ENCODE data around the gene CEP19.
A peak's percentile ranks its signal among the peaks of the same experiment; 100 is the strongest.

CEP19 gene

DNA sequence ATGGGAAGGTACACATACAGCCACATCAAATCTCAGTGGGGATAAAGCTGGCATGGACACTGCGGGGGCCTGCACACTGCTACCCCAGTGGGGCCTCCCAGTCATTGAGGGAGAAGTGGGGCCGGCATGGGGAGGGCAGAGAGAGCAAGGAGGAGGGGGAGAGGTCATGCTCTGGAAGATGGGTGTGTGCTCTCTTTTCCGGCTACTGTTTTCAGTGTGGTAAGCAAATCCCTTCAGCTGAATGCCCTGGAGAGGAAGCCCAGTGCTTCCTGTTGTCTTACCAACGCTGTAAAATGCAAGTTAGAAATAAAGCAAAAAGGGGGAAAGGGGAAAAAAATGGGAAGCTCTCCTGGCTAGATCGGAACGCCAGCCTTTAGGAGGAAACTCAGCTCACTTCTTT lies 41.7 kb downstream of the CEP19 start:
- TF ChIP-seq CTCF (IDR thresholded peaks at IDR 0.05; ENCODE audit: low read depth, low read length) = no peak

GRCh38 chr3:196667056-196667825 lies 44.8 kb downstream of the CEP19 start:
- no peak for TF ChIP-seq CTCF (IDR thresholded peaks at IDR 0.05; ENCODE audit: low read depth, low read length)
- H3K36me3 ChIP-seq = no peaks in the 10 kb centered on the region
- H3K4me3 ChIP-seq (ENCODE audit: low read depth, low read length) = no peak overlapping the region
- no peaks in the 10 kb centered on the region for H3K9me3 ChIP-seq
- H3K4me1 ChIP-seq = peaks cover 10% of the 10 kb centered on the region
- H3K27me3 ChIP-seq = no peaks in the 10 kb centered on the region
- no peak for DNase-seq

More for the DNA sequence above, 41.7 kb downstream of the CEP19 start:
- H3K4me1 ChIP-seq = no peaks in the 10 kb centered on the region; the same call in 1 of the 2 replicates
- H3K27me3 ChIP-seq = no peaks in the 10 kb centered on the region
- no peak overlapping the region for H3K4me3 ChIP-seq (ENCODE audit: low read depth, low read length)
- DNase-seq = no peak
- H3K36me3 ChIP-seq = no peaks in the 10 kb centered on the region
- no peaks in the 10 kb centered on the region for H3K9me3 ChIP-seq

GRCh38 chr3:196666001-196666867 lies 45.8 kb downstream of the CEP19 start:
- no peak overlapping the region for H3K4me3 ChIP-seq (ENCODE audit: low read depth, low read length)
- peak; percentile 58 for DNase-seq

GRCh38 chr3:196662711-196663571 lies 49.1 kb downstream of the CEP19 start:
- H3K36me3 ChIP-seq = no peaks in the 10 kb centered on the region

More at GRCh38 chr3:196666001-196666867, 45.8 kb downstream of the CEP19 start:
- Histone ChIP-seq H3K4me1 (peaks cover 10% of the 10 kb centered on the region), H3K27me3 (no peaks in the 10 kb centered on the region), H3K9me3 (no peaks in the 10 kb centered on the region), H3K36me3 (no peaks in the 10 kb centered on the region)
- TF ChIP-seq CTCF (IDR thresholded peaks at IDR 0.05; ENCODE audit: low read depth, low read length) = no peak

DNA sequence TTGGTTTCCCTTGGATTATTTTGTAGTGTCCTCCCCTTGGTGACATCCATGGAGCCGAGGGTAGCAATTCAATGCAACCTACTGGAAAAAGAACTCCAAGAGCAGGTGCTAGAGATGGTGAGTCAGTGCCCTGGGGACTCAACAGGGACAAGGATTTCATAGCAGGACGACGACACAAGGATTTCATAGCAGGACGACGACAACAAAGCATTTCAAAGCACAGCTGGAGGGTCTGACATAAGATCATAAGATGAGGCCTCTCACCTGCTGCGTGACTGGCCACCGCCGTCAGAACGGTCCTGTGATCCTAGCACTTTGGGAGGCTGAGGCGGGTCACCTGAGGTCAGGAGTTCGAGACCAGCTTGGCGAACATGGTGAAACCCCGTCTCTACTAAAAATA lies 50.0 kb downstream of the CEP19 start:
- peaks cover 12% of the 10 kb centered on the region for H3K4me1 ChIP-seq
- peak; percentile 35 for DNase-seq
- no peaks in the 10 kb centered on the region for H3K27me3 ChIP-seq
- no peak overlapping the region for H3K4me3 ChIP-seq (ENCODE audit: low read depth, low read length)
- H3K36me3 ChIP-seq = no peaks in the 10 kb centered on the region
- TF ChIP-seq CTCF (IDR thresholded peaks at IDR 0.05; ENCODE audit: low read depth, low read length) = no peak
- H3K9me3 ChIP-seq = no peaks in the 10 kb centered on the region

More at GRCh38 chr3:196662711-196663571, 49.1 kb downstream of the CEP19 start:
- peak; percentile 41 for DNase-seq
- H3K4me1 ChIP-seq = peaks cover 12% of the 10 kb centered on the region
- H3K27me3 ChIP-seq = no peaks in the 10 kb centered on the region
- no peak for TF ChIP-seq CTCF (IDR thresholded peaks at IDR 0.05; ENCODE audit: low read depth, low read length)
- H3K4me3 ChIP-seq (ENCODE audit: low read depth, low read length) = no peak overlapping the region
- no peaks in the 10 kb centered on the region for H3K9me3 ChIP-seq

All from BE2C (cell line).